ENCODE results near the gene HCN4.

HCN4 gene

GRCh38 chr15:73296609-73297353 lies 72.0 kb downstream of the HCN4 start:
- no CpG with 5 or more reads among the region's 9 CpGs for WGBS (ENCODE audit: insufficient coverage, insufficient read length)
- H3K27ac ChIP-seq (ENCODE audit: low read length), result no peak overlapping the region
- DNase-seq (ENCODE audit: low read depth, low spot score), result no peak
- H3K36me3 ChIP-seq (ENCODE audit: control insufficient read depth, insufficient read depth, low read length), result peaks cover 6% of the 10 kb centered on the region; the same call in 1 of the 2 replicates
- no peaks in the 10 kb centered on the region for H3K9me3 ChIP-seq (ENCODE audit: control insufficient read depth, insufficient read depth, low read length)
- H3K4me1 ChIP-seq (ENCODE audit: control insufficient read depth, insufficient read depth, low read length), result no peaks in the 10 kb centered on the region
- H3K27me3 ChIP-seq (ENCODE audit: control insufficient read depth, insufficient read depth, low read length), result no peaks in the 10 kb centered on the region
- no peak overlapping the region for H3K4me3 ChIP-seq (ENCODE audit: low read length)

GRCh38 chr15:73295630-73296286 lies 73.0 kb downstream of the HCN4 start:
- H3K4me3 ChIP-seq (ENCODE audit: low read length), result no peak overlapping the region
- H3K4me1 ChIP-seq (ENCODE audit: control insufficient read depth, insufficient read depth, low read length), result no peaks in the 10 kb centered on the region
- H3K27ac ChIP-seq (ENCODE audit: low read length), result no peak overlapping the region
- no peaks in the 10 kb centered on the region for H3K27me3 ChIP-seq (ENCODE audit: control insufficient read depth, insufficient read depth, low read length)
- H3K36me3 ChIP-seq (ENCODE audit: control insufficient read depth, insufficient read depth, low read length), result peaks cover 6% of the 10 kb centered on the region; the same call in 1 of the 2 replicates
- no peaks in the 10 kb centered on the region for H3K9me3 ChIP-seq (ENCODE audit: control insufficient read depth, insufficient read depth, low read length)
- no CpG with 5 or more reads among the region's 6 CpGs for WGBS (ENCODE audit: insufficient coverage, insufficient read length)
- DNase-seq (ENCODE audit: low read depth, low spot score), result no peak

- H3K27ac ChIP-seq (ENCODE audit: low read length), result no peak overlapping the region
- no peaks in the 10 kb centered on the region for H3K9me3 ChIP-seq (ENCODE audit: control insufficient read depth, insufficient read depth, low read length)
- no peaks in the 10 kb centered on the region for H3K27me3 ChIP-seq (ENCODE audit: control insufficient read depth, insufficient read depth, low read length)
- H3K4me3 ChIP-seq (ENCODE audit: low read length), result no peak overlapping the region
- H3K36me3 ChIP-seq (ENCODE audit: control insufficient read depth, insufficient read depth, low read length), result peaks cover 9% of the 10 kb centered on the region; the same call in 1 of the 2 replicates
- no peak for DNase-seq (ENCODE audit: low read depth, low spot score)
- H3K4me1 ChIP-seq (ENCODE audit: control insufficient read depth, insufficient read depth, low read length), result no peaks in the 10 kb centered on the region
- WGBS (ENCODE audit: insufficient coverage, insufficient read length), result no CpG with 5 or more reads among the region's 4 CpGs
Measured at GRCh38 chr15:73293773-73294172, 75.0 kb downstream of the HCN4 start.

GRCh38 chr15:73291441-73291840 lies 77.3 kb downstream of the HCN4 start:
- WGBS (ENCODE audit: insufficient coverage, insufficient read length), result no CpG with 5 or more reads among the region's 1 CpG

GRCh38 chr15:73287019-73287418 lies 81.7 kb downstream of the HCN4 start:
- no CpG with 5 or more reads among the region's 1 CpG for WGBS (ENCODE audit: insufficient coverage, insufficient read length)
- H3K27me3 ChIP-seq (ENCODE audit: control insufficient read depth, insufficient read depth, low read length), result no peaks in the 10 kb centered on the region

More at GRCh38 chr15:73291441-73291840, 77.3 kb downstream of the HCN4 start:
- H3K27ac ChIP-seq (ENCODE audit: low read length), result no peak overlapping the region
- no peaks in the 10 kb centered on the region for H3K4me1 ChIP-seq (ENCODE audit: control insufficient read depth, insufficient read depth, low read length)
- no peak for DNase-seq (ENCODE audit: low read depth, low spot score)
- H3K9me3 ChIP-seq (ENCODE audit: control insufficient read depth, insufficient read depth, low read length), result no peaks in the 10 kb centered on the region
- no peak overlapping the region for H3K4me3 ChIP-seq (ENCODE audit: low read length)
- H3K36me3 ChIP-seq (ENCODE audit: control insufficient read depth, insufficient read depth, low read length), result peaks cover 7% of the 10 kb centered on the region; the same call in 1 of the 2 replicates
- no peaks in the 10 kb centered on the region for H3K27me3 ChIP-seq (ENCODE audit: control insufficient read depth, insufficient read depth, low read length)

GRCh38 chr15:73286311-73286710 lies 82.4 kb downstream of the HCN4 start:
- Histone ChIP-seq H3K27ac (ENCODE audit: low read length) (no peak overlapping the region), H3K36me3 (ENCODE audit: control insufficient read depth, insufficient read depth, low read length) (peaks cover 9% of the 10 kb centered on the region; the same call in 1 of the 2 replicates)
- WGBS (ENCODE audit: insufficient coverage, insufficient read length), result no CpG with 5 or more reads among the region's 2 CpGs

More at GRCh38 chr15:73287019-73287418, 81.7 kb downstream of the HCN4 start:
- Histone ChIP-seq H3K27ac (ENCODE audit: low read length) (no peak overlapping the region), H3K4me3 (ENCODE audit: low read length) (no peak overlapping the region), H3K9me3 (ENCODE audit: control insufficient read depth, insufficient read depth, low read length) (no peaks in the 10 kb centered on the region), H3K36me3 (ENCODE audit: control insufficient read depth, insufficient read depth, low read length) (peaks cover 9% of the 10 kb centered on the region; the same call in 1 of the 2 replicates), H3K4me1 (ENCODE audit: control insufficient read depth, insufficient read depth, low read length) (no peaks in the 10 kb centered on the region)
- no peak for DNase-seq (ENCODE audit: low read depth, low spot score)

GRCh38 chr15:73284090-73284716 lies 84.6 kb downstream of the HCN4 start:
- Histone ChIP-seq H3K27me3 (ENCODE audit: control insufficient read depth, insufficient read depth, low read length) (no peaks in the 10 kb centered on the region), H3K9me3 (ENCODE audit: control insufficient read depth, insufficient read depth, low read length) (no peaks in the 10 kb centered on the region), H3K27ac (ENCODE audit: low read length) (no peak overlapping the region), H3K36me3 (ENCODE audit: control insufficient read depth, insufficient read depth, low read length) (peaks cover 9% of the 10 kb centered on the region; the same call in 1 of the 2 replicates), H3K4me3 (ENCODE audit: low read length) (no peak overlapping the region), H3K4me1 (ENCODE audit: control insufficient read depth, insufficient read depth, low read length) (no peaks in the 10 kb centered on the region)
- no peak for DNase-seq (ENCODE audit: low read depth, low spot score)
- no CpG with 5 or more reads among the region's 3 CpGs for WGBS (ENCODE audit: insufficient coverage, insufficient read length)

More at GRCh38 chr15:73286311-73286710, 82.4 kb downstream of the HCN4 start:
- Histone ChIP-seq H3K9me3 (ENCODE audit: control insufficient read depth, insufficient read depth, low read length) (no peaks in the 10 kb centered on the region), H3K4me3 (ENCODE audit: low read length) (no peak overlapping the region), H3K4me1 (ENCODE audit: control insufficient read depth, insufficient read depth, low read length) (no peaks in the 10 kb centered on the region), H3K27me3 (ENCODE audit: control insufficient read depth, insufficient read depth, low read length) (no peaks in the 10 kb centered on the region)
- DNase-seq (ENCODE audit: low read depth, low spot score), result no peak

- Histone ChIP-seq H3K27me3 (ENCODE audit: control insufficient read depth, insufficient read depth, low read length) (no peaks in the 10 kb centered on the region), H3K9me3 (ENCODE audit: control insufficient read depth, insufficient read depth, low read length) (no peaks in the 10 kb centered on the region), H3K27ac (ENCODE audit: low read length) (no peak overlapping the region), H3K4me1 (ENCODE audit: control insufficient read depth, insufficient read depth, low read length) (no peaks in the 10 kb centered on the region), H3K4me3 (ENCODE audit: low read length) (no peak overlapping the region), H3K36me3 (ENCODE audit: control insufficient read depth, insufficient read depth, low read length) (peaks cover 6% of the 10 kb centered on the region; the same call in 1 of the 2 replicates)
- whole genome bisulfite sequencing (ENCODE audit: insufficient coverage, insufficient read length), result no CpG with 5 or more reads among the region's 2 CpGs
- no peak for DNase-seq (ENCODE audit: low read depth, low spot score)
Measured at GRCh38 chr15:73283366-73283962, 85.3 kb downstream of the HCN4 start.

- H3K27me3 ChIP-seq (ENCODE audit: control insufficient read depth, insufficient read depth, low read length), result no peaks in the 10 kb centered on the region
- H3K9me3 ChIP-seq (ENCODE audit: control insufficient read depth, insufficient read depth, low read length), result no peaks in the 10 kb centered on the region
- no CpG with 5 or more reads among the region's 8 CpGs for WGBS (ENCODE audit: insufficient coverage, insufficient read length)
- no peak overlapping the region for H3K27ac ChIP-seq (ENCODE audit: low read length)
- H3K36me3 ChIP-seq (ENCODE audit: control insufficient read depth, insufficient read depth, low read length), result peaks cover 6% of the 10 kb centered on the region; the same call in 1 of the 2 replicates
- DNase-seq (ENCODE audit: low read depth, low spot score), result no peak
- no peaks in the 10 kb centered on the region for H3K4me1 ChIP-seq (ENCODE audit: control insufficient read depth, insufficient read depth, low read length)
- no peak overlapping the region for H3K4me3 ChIP-seq (ENCODE audit: low read length)
Measured at GRCh38 chr15:73282567-73283365, 86.0 kb downstream of the HCN4 start.
